Measurements from ENCODE around the gene DEFB119. TPM values are rescaled to one million over a fixed set of nuclear protein-coding genes. Genes with fewer than 3 reads are reported as not detected.

Gene DEFB119
- total RNA-seq, 1 experiment from 2014 or later, result not detected

- no peak overlapping the region for H3K4me3 ChIP-seq (replicated peaks in 1 of 2; ENCODE audit: low read depth in 1 of 2, low read length in 2 of 2)
- no peak overlapping the region for H3K9ac ChIP-seq (ENCODE audit: low read length)
- H3K36me3 ChIP-seq (ENCODE audit: control insufficient read depth in 1 of 2, insufficient read depth in 2 of 2, low read length in 2 of 2), result no peaks in the 10 kb centered on the region
- no peak for TF ChIP-seq YY1 (IDR thresholded peaks at IDR 0.05; ENCODE audit: extremely low read depth, insufficient replicate concordance, low read depth, low read length)
- TF ChIP-seq POLR2AphosphoS5 (IDR thresholded peaks at IDR 0.05; ENCODE audit: low read depth, low read length), result no peak
- no peak for TF ChIP-seq REST (IDR thresholded peaks at IDR 0.05; ENCODE audit: low read depth)
- TF ChIP-seq CEBPB (IDR thresholded peaks at IDR 0.05; ENCODE audit: low read depth), result no peak
- no peak for TF ChIP-seq FOSL1 (IDR thresholded peaks at IDR 0.05; ENCODE audit: low read depth)
- no peak for TF ChIP-seq EZH2 (IDR thresholded peaks at IDR 0.05)
- no peak for TF ChIP-seq EZH2phosphoT487 (IDR thresholded peaks at IDR 0.05; ENCODE audit: borderline replicate concordance)
- no peak for TF ChIP-seq SIN3A (IDR thresholded peaks at IDR 0.05; ENCODE audit: low read depth)
- TF ChIP-seq ZNF274 (IDR thresholded peaks at IDR 0.05; ENCODE audit: low read depth, low read length), result no peak
- TF ChIP-seq CBX3 (IDR thresholded peaks at IDR 0.05; ENCODE audit: low read depth), result no peak
- DNase-seq (ENCODE audit: low read depth, low spot score) (no peak), ATAC-seq (no peak)
- peaks cover 14% of the 10 kb centered on the region for H3K27me3 ChIP-seq (ENCODE audit: insufficient read depth, low read length)
- H4K20me1 ChIP-seq (ENCODE audit: insufficient read depth), result no peaks in the 10 kb centered on the region
- intact Hi-C loops (cut with micrococcal nuclease), result no loop called here
- H3K79me2 ChIP-seq (ENCODE audit: insufficient read depth, low read length), result no peaks in the 10 kb centered on the region
- H3K27ac ChIP-seq (ENCODE audit: low read depth, low read length), result no peak overlapping the region
- ChIA-PET RAD21 (ENCODE audit: low non-redundant PET in 1 of 2, low total read pairs in 2 of 2, uncharacterized antibody in 2 of 2, unreplicated experiment in 2 of 2) (no interaction called here), POLR2A (no interaction called here), CTCF (no interaction called here)
- H3K4me1 ChIP-seq (ENCODE audit: control insufficient read depth in 1 of 2, insufficient read depth in 2 of 2, low read length in 2 of 2), result no peaks in the 10 kb centered on the region
- no TSS peak for BruUV-seq (replicated peaks)
- H3K9me2 ChIP-seq (ENCODE audit: insufficient read depth), result no peaks in the 10 kb centered on the region
- no peak overlapping the region for H3K4me2 ChIP-seq (ENCODE audit: low read length)
- no peaks in the 10 kb centered on the region for H3K9me3 ChIP-seq (ENCODE audit: control insufficient read depth in 1 of 2, insufficient read depth in 1 of 2, low read depth in 1 of 2, low read length in 2 of 2)
- no peak overlapping the region for H2AFZ ChIP-seq (ENCODE audit: low read depth, low read length, poor library complexity, severe bottlenecking)
Observed at GRCh38 chr20:31363295-31363694, 27.1 kb downstream of the DEFB119 start.

Data from HCT116 (cell line).